DMS 273 treated with DMSO at 0.1 percent for 48 hours (cell line): ENCODE data around the gene HOXA1.

ENCODE experiments used
- DNase-seq: peaks from one replicate; lab custom pipeline; 2025; lab: John Stamatoyannopoulos, UW

The HOXA1 gene

GRCh38 chr7:27131390-27131819, 35.6 kb upstream of the HOXA1 start:
- DNase-seq, result no peak

- peak; percentile 46 for DNase-seq
Measured at GRCh38 chr7:27130540-27131389, 35.0 kb upstream of the HOXA1 start, which contains the start of gene HOXA4. Gene HOXA4 (minus strand): TSS chr7:27130757. CDS start chr7:27130733, 24 bp downstream.

GRCh38 chr7:27129729-27130539, 34.1 kb upstream of the HOXA1 start:
- DNase-seq, result no peak

DNA sequence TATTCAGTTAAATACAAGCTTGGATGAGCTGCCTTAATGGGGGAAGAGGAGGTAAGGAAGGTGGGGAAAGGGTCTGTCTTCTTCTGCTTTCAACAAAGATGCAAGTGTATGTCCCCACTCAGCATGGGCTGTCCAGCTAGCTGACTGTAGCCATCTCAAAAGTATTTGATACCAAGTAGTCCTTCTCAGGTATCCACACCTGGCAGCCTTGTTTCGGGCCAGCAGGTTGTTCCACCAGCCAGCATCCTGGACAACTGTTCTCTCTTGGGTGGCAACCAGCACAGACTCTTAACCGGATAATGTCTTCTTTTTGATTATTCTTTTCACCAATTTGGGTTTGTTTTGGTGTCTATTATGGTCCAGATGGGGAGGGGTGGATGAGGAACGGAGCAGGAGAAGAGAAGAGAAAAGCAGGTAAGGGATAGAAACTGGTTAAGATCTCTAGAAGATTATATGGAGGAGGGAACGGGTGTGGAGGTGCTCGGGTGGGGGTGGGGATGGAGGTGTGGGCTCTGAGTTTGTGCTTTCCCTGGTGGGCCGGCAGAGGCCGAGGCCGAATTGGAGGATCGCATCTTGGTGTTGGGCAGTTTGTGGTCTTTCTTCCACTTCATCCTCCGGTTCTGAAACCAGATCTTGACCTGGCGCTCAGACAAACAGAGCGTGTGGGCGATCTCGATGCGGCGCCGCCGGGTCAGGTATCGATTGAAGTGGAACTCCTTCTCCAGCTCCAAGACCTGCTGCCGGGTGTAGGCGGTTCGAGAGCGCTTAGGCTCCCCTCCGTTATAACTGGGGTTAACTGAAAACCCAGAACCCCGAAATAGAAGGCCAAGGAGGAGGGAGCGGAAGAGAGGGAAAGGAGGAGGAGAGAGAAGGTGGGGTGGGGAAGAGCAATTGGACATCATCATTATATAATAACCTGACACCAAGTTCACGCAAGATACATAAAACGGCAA, 33.3 kb upstream of the HOXA1 start:
- DNase-seq, result no peak

DNA sequence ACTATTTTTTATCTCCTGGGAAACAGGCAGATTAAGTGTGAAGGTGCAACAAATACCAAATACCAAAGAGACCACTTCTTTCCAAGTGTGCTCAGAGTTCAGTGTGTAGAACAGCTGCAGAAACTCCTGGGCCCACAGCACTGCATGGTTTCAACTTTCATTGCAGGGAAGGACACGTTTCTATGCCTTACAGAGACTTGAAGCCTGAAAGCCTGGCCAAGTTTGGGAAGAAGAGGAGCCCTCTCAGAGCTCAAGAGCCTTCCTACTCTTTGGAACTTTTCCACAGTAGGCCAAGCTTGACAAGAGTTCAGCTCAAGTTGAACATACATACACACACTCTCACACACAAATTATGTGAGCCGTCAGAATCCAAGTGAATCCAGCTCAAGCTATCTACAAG, 32.2 kb upstream of the HOXA1 start:
- peak; percentile 26 for DNase-seq

GRCh38 chr7:27126596-27127327, 31.0 kb upstream of the HOXA1 start:
- no peak for DNase-seq

GRCh38 chr7:27125986-27126394, 30.2 kb upstream of the HOXA1 start:
- no peak for DNase-seq

- no peak for DNase-seq
Measured at GRCh38 chr7:27124902-27125689, 29.3 kb upstream of the HOXA1 start.

GRCh38 chr7:27124096-27124901, 28.5 kb upstream of the HOXA1 start:
- no peak for DNase-seq

DNA sequence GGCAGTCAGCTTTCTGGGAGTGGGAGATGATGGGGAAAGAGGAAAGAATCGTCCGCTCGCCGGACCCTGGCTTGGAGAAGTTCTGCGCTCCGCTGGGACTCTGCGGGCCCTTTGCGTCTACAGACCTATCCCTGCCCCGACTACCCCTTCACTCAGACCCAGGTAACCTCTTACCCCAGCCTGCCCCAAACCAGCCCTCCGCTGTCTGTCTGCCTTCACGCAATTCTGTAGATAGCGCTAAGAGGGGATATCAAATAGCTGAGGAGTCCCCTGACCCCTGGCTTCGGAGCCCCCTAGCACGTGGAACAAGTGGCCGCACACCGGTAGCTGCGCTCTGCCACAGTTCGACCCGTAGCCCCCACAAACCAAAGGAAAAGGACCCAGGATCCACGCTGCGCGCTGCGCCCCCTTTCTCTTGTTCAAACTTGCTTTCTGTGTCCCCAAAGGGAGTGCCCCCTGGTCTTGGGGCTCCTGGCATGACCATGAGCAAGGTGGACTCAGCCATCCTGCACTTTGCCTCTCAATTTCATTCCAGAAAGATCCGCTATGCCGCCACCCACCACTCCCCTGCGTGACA, 27.8 kb upstream of the HOXA1 start:
- DNase-seq, result no peak

DNA sequence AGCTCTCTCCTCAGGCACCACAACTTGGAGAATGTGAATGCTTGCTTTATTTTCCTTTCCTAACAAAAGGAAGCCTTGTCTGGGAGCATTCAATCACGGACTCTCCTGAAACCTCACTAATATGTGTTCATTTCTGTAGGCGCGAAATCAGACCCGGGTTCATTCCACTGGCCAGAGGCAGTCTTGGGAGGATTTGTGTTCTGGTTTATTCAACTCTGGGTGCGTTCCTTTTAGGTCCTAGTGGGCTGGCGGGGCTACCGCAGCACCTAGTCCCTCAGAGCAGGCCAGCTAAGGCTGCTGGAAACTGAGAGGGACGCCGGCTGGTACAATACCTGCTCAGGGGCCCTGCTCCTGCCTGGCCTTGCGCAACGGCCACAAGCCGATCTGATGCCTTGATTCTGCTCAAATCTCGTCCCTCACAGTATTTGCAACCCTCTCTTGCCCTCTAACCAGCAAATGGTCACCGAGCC, 27.2 kb upstream of the HOXA1 start:
- no peak for DNase-seq

GRCh38 chr7:27122077-27122910, 26.5 kb upstream of the HOXA1 start:
- no peak for DNase-seq

GRCh38 chr7:27121684-27122076, 25.9 kb upstream of the HOXA1 start:
- no peak for DNase-seq

DNA sequence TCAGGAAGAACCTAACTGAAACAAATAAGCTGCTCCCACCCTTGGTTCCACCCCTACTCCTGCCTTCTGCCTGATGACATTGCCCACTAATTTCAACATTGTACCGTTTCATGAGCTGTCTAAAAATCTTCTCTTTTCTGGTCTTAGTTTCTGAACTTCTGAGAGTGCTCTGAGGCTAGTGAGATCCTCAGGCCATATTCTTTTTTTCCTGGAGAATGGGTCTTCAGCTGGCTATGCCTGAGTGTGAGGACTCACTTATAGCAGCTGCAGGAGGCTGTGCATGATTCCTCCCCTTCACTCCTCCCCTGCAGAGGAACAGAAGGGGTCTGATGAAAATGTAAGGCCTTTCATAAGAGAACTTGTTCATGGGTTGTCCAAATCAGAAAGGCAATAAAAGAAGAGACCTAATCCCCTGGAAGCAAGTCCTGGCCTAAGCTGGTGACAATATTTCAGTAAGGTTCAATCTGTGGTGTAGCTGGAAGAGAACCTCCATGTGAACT, 23.7 kb upstream of the HOXA1 start:
- DNase-seq, result no peak

DNA sequence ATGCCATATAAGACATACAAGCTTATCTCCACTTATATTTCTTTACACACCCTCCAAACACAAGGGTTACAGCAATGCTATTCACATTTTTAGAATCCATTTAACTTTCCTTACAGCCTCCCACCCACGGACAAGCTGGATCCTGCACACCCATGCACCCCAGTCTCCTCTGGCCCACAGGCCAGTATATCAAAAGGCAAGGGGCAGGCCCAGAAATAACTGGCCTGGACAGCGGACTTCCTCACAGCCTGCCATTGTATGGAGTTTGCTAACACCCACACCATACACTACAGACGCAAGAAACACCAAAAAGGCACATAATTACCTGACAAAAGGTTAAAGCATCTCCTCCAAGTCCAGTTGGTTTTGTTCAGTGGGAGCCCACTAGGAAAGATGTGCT, 22.8 kb upstream of the HOXA1 start:
- no peak for DNase-seq

DNA sequence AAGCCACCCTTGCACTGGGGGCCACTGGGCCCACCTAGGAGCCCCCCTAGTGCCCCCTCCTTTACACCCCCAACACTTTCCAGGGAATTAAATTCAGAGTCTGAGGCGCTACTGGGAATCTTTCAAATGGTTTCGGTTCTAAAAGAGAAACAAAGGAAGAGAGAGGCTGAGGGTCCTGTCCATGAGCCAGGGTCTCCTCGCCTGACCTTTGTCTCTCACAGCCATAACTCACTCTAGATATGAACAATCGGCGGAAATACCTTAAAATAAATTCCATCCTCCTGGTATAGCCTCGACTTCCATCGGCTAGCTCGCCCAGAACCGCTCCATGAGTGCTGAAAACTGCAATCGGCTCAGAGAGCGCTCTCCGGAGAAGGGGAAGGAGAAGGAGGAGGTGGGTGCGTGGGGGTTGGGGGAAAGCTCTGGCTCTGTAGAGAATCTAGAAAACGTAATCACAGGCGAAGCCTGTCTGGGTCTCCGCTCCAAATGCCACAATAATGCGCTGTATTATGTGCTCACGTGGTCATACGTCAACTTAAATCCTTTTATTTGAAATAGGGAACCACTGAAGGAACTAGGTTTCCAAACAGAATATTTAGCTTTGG, 22.2 kb upstream of the HOXA1 start:
- DNase-seq, result no peak
